Measurements from ENCODE around the gene ATG3. TPM values are rescaled to one million over a fixed set of nuclear protein-coding genes. Genes with fewer than 3 reads are reported as not detected.

The ATG3 gene
- total RNA-seq (2022), result 87.8 and 97.2 TPM in 2 replicates
- Bru-seq, nascent RNA, result percentile 89 among the genes with signal in this experiment
- percentile 84 among the genes with signal in this experiment for BruChase-seq, experiment 1, labeled RNA remaining after a 6-hour chase
- BruChase-seq, experiment 2, labeled RNA remaining after a 2-hour chase, result percentile 83 among the genes with signal in this experiment
- long read RNA-seq, transcript ATG3-201 (12 exons, 1,570 nt), result major isoform, 253 of 281 reads
- long read RNA-seq, transcript ATG3-202 (11 exons, 3,010 nt), result minor isoform, 7 of 281 reads
- long read RNA-seq, partial matches to known transcripts, result 10 of 281 reads
- long read RNA-seq, other reads (novel, unspliced or antisense), result 8 of 281 reads

DNA sequence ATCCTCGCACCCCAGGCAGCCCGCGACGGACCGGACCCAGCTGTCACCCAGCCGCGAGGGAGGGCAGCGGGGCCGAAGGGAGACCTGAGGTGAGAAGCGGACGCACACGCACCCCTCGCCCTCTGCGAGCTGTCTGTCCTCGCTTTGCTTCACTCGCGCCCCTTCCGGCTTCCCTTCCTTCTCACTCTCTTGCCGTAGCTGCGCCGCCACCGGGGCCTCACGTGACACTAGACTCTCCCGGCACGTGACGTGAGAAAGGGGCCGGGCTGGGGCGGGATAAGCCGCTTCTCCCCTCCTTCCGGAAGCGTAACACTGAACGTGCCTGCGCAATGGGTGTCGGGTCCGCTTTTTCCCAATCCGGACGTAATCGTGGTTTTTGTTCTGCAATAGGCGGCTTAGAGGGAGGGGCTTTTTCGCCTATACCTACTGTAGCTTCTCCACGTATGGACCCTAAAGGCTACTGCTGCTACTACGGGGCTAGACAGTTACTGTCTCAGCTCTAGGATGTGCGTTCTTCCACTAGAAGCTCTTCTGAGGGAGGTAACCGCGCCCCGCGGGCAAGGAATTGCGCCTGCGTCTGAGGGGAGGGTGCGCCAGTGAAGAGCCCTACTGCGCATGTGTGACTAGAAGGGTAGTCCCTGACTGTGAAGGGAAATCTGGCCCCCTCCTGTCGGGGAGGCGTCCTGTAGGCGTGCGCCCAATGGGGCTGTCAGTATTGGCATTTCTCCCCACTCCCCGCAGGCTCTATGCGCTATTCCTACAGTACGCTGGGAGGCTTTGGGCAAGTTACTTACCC, at the start of gene ATG3, which contains the start of gene SLC35A5:
Gene ATG3 (minus strand): TSS at position 229 of the 796 bp plus-strand sequence. CDS start 434 bp downstream, outside the sequence.
Gene SLC35A5 (plus strand): TSS at position 312 of the 796 bp plus-strand sequence. CDS start 1,359 bp downstream, outside the sequence.
- ChIA-PET CTCF (interaction anchor here (0.6 to 1.4 kb wide), 7 partner anchors 11 to 424 kb away, joined by 3 to 5 read pairs (median 4); no protein-coding TSS in a partner anchor), POLR2A (interaction anchor here (0.6 to 4.3 kb wide), 31 partner anchors 9 to 1240 kb away, joined by 3 to 35 read pairs (median 4); partner anchors contain the start of genes ATP6V1A, GCSAM, GTPBP8 and SLC9C1)
- intact Hi-C loops (cut with micrococcal nuclease), result no loop called here
- Mint-ChIP-seq H3K4me1 (ENCODE audit: insufficient read depth, unreplicated experiment) (peaks cover 12% of the 10 kb centered on the region), H3K27me3 (ENCODE audit: insufficient read depth, unreplicated experiment) (no peaks in the 10 kb centered on the region), H3K36me3 (ENCODE audit: insufficient read depth, unreplicated experiment) (peaks cover 15% of the 10 kb centered on the region), H3K9me3 (ENCODE audit: unreplicated experiment) (no peaks in the 10 kb centered on the region), H3K27ac (ENCODE audit: low read depth, unreplicated experiment) (peak within 1 kb of the TSS; percentile 98), H3K4me3 (ENCODE audit: unreplicated experiment) (peak within 1 kb of the TSS; percentile 96)
- TSS peak; percentile 66 for BruUV-seq (replicated peaks)
- peak; percentile 99 for DNase-seq (ENCODE audit: unreplicated experiment)
- TF ChIP-seq, protein P1, sequence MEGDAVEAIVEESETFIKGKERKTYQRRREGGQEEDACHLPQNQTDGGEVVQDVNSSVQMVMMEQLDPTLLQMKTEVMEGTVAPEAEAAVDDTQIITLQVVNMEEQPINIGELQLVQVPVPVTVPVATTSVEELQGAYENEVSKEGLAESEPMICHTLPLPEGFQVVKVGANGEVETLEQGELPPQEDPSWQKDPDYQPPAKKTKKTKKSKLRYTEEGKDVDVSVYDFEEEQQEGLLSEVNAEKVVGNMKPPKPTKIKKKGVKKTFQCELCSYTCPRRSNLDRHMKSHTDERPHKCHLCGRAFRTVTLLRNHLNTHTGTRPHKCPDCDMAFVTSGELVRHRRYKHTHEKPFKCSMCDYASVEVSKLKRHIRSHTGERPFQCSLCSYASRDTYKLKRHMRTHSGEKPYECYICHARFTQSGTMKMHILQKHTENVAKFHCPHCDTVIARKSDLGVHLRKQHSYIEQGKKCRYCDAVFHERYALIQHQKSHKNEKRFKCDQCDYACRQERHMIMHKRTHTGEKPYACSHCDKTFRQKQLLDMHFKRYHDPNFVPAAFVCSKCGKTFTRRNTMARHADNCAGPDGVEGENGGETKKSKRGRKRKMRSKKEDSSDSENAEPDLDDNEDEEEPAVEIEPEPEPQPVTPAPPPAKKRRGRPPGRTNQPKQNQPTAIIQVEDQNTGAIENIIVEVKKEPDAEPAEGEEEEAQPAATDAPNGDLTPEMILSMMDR (IDR thresholded peaks at IDR 0.05; ENCODE audit: unreplicated experiment), result no peak

DNA sequence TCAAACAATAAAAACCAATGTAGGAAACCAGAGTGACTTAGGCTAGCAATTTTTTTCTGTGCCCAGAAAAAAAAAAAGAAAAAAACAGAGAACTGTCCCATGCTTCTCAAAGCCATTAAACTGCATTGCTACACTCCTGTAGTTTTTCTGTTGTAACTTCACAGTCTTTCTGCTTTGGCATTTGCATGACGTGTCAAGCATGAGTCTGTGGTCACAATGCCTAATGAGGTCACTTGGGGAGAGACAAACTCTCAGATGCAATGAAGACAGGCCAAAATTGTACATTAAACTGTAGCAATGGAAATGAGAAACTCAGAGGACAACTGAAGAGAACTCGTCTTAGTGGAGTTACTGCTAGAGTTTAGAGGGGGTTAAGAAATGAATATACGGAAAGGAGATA, 48.4 kb upstream of the ATG3 start:
- intact Hi-C loops (cut with micrococcal nuclease), result no loop called here
- H3K9me3 Mint-ChIP-seq (ENCODE audit: unreplicated experiment), result no peaks in the 10 kb centered on the region
- no peaks in the 10 kb centered on the region for H3K4me1 Mint-ChIP-seq (ENCODE audit: insufficient read depth, unreplicated experiment)
- CTCF ChIA-PET, result no interaction called here
- H3K4me3 Mint-ChIP-seq (ENCODE audit: unreplicated experiment), result no peak overlapping the region
- DNase-seq (ENCODE audit: unreplicated experiment), result no peak
- no TSS peak for BruUV-seq (replicated peaks)
- POLR2A ChIA-PET, result no interaction called here
- H3K27me3 Mint-ChIP-seq (ENCODE audit: insufficient read depth, unreplicated experiment), result no peaks in the 10 kb centered on the region
- TF ChIP-seq, protein P1 (IDR thresholded peaks at IDR 0.05; ENCODE audit: unreplicated experiment), result no peak
- no peaks in the 10 kb centered on the region for H3K36me3 Mint-ChIP-seq (ENCODE audit: insufficient read depth, unreplicated experiment)
- H3K27ac Mint-ChIP-seq (ENCODE audit: low read depth, unreplicated experiment), result no peak overlapping the region

DNA sequence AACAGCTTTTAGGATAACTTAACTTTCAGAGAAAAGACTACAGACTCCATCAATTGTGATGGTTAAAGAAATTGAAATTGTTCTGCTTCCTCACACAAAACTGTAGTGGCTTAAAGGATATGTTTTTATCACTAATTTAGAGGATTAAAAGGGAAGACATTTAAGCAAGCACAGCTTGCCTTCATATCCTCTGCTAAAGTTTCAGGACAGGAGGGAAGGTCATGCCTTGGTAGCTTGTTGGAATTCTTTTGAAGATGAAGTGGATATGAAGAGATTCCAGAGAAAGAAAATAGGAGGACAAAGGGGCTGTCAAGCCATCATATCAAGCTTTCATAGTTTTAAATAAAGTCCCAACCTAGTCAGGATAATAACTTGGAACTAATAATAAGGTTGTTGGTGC, 46.1 kb upstream of the ATG3 start:
- Mint-ChIP-seq H3K27ac (ENCODE audit: low read depth, unreplicated experiment) (no peak overlapping the region), H3K27me3 (ENCODE audit: insufficient read depth, unreplicated experiment) (no peaks in the 10 kb centered on the region), H3K36me3 (ENCODE audit: insufficient read depth, unreplicated experiment) (no peaks in the 10 kb centered on the region), H3K4me1 (ENCODE audit: insufficient read depth, unreplicated experiment) (no peaks in the 10 kb centered on the region), H3K4me3 (ENCODE audit: unreplicated experiment) (no peak overlapping the region), H3K9me3 (ENCODE audit: unreplicated experiment) (no peaks in the 10 kb centered on the region)
- TF ChIP-seq, protein P1 (IDR thresholded peaks at IDR 0.05; ENCODE audit: unreplicated experiment), result no peak
- ChIA-PET POLR2A (interaction anchor here (0.7 to 1.4 kb wide), 4 partner anchors 9 to 1963 kb away, joined by 3 to 4 read pairs (median 3); partner anchors contain the start of gene ATG3), CTCF (interaction anchor here (0.9 to 1.4 kb wide), 2 partner anchors 25 to 35 kb away, joined by 4 to 5 read pairs; no protein-coding TSS in a partner anchor)
- no TSS peak for BruUV-seq (replicated peaks)
- intact Hi-C loops (cut with micrococcal nuclease), result no loop called here
- no peak for DNase-seq (ENCODE audit: unreplicated experiment)

DNA sequence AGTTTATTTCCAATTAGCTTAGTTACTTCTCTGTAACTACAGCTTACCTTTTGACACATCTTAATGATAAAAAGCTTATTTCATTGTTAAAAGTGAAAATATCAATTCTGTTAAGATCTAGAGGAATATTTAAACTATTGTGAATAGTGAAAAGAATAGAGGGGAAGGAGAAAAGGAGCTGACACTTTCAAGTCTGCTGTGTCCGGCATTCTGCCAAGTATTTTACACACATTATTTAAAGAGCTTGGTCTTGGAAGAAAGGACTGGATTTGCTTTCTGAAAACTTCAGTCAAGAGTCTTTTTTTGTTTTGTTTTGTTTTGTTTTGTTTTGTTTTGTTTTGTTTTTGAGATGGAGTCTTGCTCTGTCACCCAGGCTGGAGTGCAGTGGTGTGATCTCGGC, 44.3 kb upstream of the ATG3 start:
- ChIA-PET POLR2A (interaction anchor here (0.9 kb wide), 1 partner anchor 11 kb away, joined by 3 read pairs; no protein-coding TSS in a partner anchor), CTCF (interaction anchor here (0.6 kb wide), 1 partner anchor 129 kb away, joined by 3 read pairs; no protein-coding TSS in a partner anchor)
- DNase-seq (ENCODE audit: unreplicated experiment), result no peak
- no peaks in the 10 kb centered on the region for H3K36me3 Mint-ChIP-seq (ENCODE audit: insufficient read depth, unreplicated experiment)
- no peak overlapping the region for H3K27ac Mint-ChIP-seq (ENCODE audit: low read depth, unreplicated experiment)
- TF ChIP-seq, protein P1 (IDR thresholded peaks at IDR 0.05; ENCODE audit: unreplicated experiment), result no peak
- H3K27me3 Mint-ChIP-seq (ENCODE audit: insufficient read depth, unreplicated experiment), result no peaks in the 10 kb centered on the region
- intact Hi-C loops (cut with micrococcal nuclease), result no loop called here
- H3K4me1 Mint-ChIP-seq (ENCODE audit: insufficient read depth, unreplicated experiment), result no peaks in the 10 kb centered on the region
- no peak overlapping the region for H3K4me3 Mint-ChIP-seq (ENCODE audit: unreplicated experiment)
- BruUV-seq (replicated peaks), result no TSS peak
- H3K9me3 Mint-ChIP-seq (ENCODE audit: unreplicated experiment), result no peaks in the 10 kb centered on the region

Data from MCF 10A (cell line).